HG03135 (cell line): ENCODE measurements around the gene ARL17B.
"Not testable (repeated sequence)": the region's sequence is repeated elsewhere in the genome, so short reads cannot be mapped to it uniquely, and the experiment has no call there.

Experiments
- ATAC-seq: cut with Tn5 transposase; IDR thresholded peaks from one replicate; pipeline ENCODE4 v1.9.1; 2021; ENCODE audit warnings: mild to moderate bottlenecking, moderate library complexity; ENCODE audit not compliant: unreplicated experiment

ARL17B gene

GRCh38 chr17:46252804-46253203, 108.8 kb downstream of the ARL17B start:
- not testable (repeated sequence) for ATAC-seq

- ATAC-seq = not testable (repeated sequence)
Measured at GRCh38 chr17:46249153-46249552, 112.4 kb downstream of the ARL17B start.

GRCh38 chr17:46244949-46245768, 116.4 kb downstream of the ARL17B start:
- ATAC-seq = not testable (repeated sequence)

GRCh38 chr17:46244339-46244913, 117.1 kb downstream of the ARL17B start:
- not testable (repeated sequence) for ATAC-seq

GRCh38 chr17:46243928-46244327, 117.6 kb downstream of the ARL17B start:
- ATAC-seq = not testable (repeated sequence)

- ATAC-seq = not testable (repeated sequence)
Measured at GRCh38 chr17:46243505-46243904, 118.1 kb downstream of the ARL17B start.

- not testable (repeated sequence) for ATAC-seq
Measured at GRCh38 chr17:46231359-46231758, 130.2 kb downstream of the ARL17B start.

- peak; percentile 99 for ATAC-seq
Measured at GRCh38 chr17:46225274-46225794, 136.2 kb downstream of the ARL17B start.

- ATAC-seq = peak; percentile 43
Measured at GRCh38 chr17:46224864-46225263, 136.7 kb downstream of the ARL17B start.
